H1 (cell line): ENCODE results near the gene ARHGAP32.

Experiments used
- CTCF ChIP-seq, 3 experiments: IDR thresholded peaks; 1 replicate in 2 of 3; 2 replicates in 1 of 3; pipeline versions ENCODE4 v1.5.1 to v1.6.1; 2011; ENCODE audit warnings: low read length in 3 of 3, mild to moderate bottlenecking in 3 of 3, inconsistent platforms in 2 of 3, low read depth in 1 of 3, moderate library complexity in 1 of 3; ENCODE audit not compliant: insufficient read depth in 1 of 3; ENCODE audit errors: control extremely low read depth in 1 of 3
- EGR1 ChIP-seq: IDR thresholded peaks from 2 replicates; pipeline ENCODE4 v1.6.1; 2011; ENCODE audit warnings: low read depth, low read length, borderline replicate concordance
- JUN ChIP-seq: IDR thresholded peaks from 2 replicates; pipeline ENCODE4 v1.6.1; 2011; ENCODE audit warnings: low read depth, mild to moderate bottlenecking, improper control_type of control experiment, low read length
- POLR2A ChIP-seq, 2 experiments: IDR thresholded peaks; 1 replicate in 1 of 2; 2 replicates in 1 of 2; pipeline ENCODE4 v1.6.1; 2011; ENCODE audit warnings: low read depth in 2 of 2, low read length in 2 of 2, mild to moderate bottlenecking in 2 of 2; ENCODE audit errors: control extremely low read depth in 1 of 2
- POLR2AphosphoS5 ChIP-seq: IDR thresholded peaks from 2 replicates; pipeline ENCODE4 v1.6.1; 2011; ENCODE audit warnings: low read depth, low read length
- RAD21 ChIP-seq, 2 experiments: IDR thresholded peaks in 1 of 2; conservative IDR thresholded peaks in 1 of 2; 2 replicates each; pipeline ENCODE4 v1.6.1; 2011; ENCODE audit warnings: low read depth in 2 of 2, low read length in 2 of 2, improper control_type of control experiment in 1 of 2, inconsistent platforms in 1 of 2, mild to moderate bottlenecking in 1 of 2, moderate library complexity in 1 of 2
- SP1 ChIP-seq: IDR thresholded peaks from 2 replicates; pipeline ENCODE4 v1.6.1; 2011; ENCODE audit warnings: low read depth, low read length
- SP2 ChIP-seq: IDR thresholded peaks from 2 replicates; pipeline ENCODE4 v1.6.1; 2012; ENCODE audit warnings: mild to moderate bottlenecking, low read length, inconsistent platforms
- SP4 ChIP-seq: IDR thresholded peaks from 2 replicates; pipeline ENCODE4 v1.6.1; 2012; ENCODE audit warnings: low read length, inconsistent platforms
- SUZ12 ChIP-seq: fragments of 200-600 bp; sonication (generic); IDR thresholded peaks from 2 replicates; pipeline ENCODE4 v1.6.1; 2012; ENCODE audit warnings: mild to moderate bottlenecking, inconsistent platforms, low read length, moderate library complexity, mixed read lengths
- YY1 ChIP-seq: IDR thresholded peaks from 2 replicates; pipeline ENCODE4 v1.6.1; 2011; ENCODE audit warnings: low read depth, mild to moderate bottlenecking, low read length

- TF ChIP-seq POLR2A (IDR thresholded peaks at IDR 0.05; ENCODE audit: control extremely low read depth in 1 of 2, low read depth in 2 of 2, low read length in 2 of 2) (no peak), SP1 (no peak), CTCF (IDR thresholded peaks at IDR 0.05; ENCODE audit: control extremely low read depth in 1 of 3, insufficient read depth in 1 of 3, low read depth in 1 of 3, low read length in 3 of 3) (no peak), YY1 (no peak), JUN (no peak), POLR2AphosphoS5 (no peak), SUZ12 (no peak), EGR1 (no peak), RAD21 (IDR thresholded peaks at IDR 0.05 in 1 of 2, conservative IDR thresholded peaks at IDR 0.05 in 1 of 2; ENCODE audit: low read depth in 2 of 2, low read length in 2 of 2) (no peak), SP2 (no peak), SP4 (no peak)
Measured at GRCh38 chr11:128942272-128942612, 249.9 kb downstream of the ARHGAP32 start.
